ENCODE results near the gene SLC9A3. TPM values are rescaled to one million over a fixed set of nuclear protein-coding genes. Genes with fewer than 3 reads are reported as not detected.
A peak's percentile ranks its signal among the peaks of the same experiment; 100 is the strongest.

Gene SLC9A3
- total and polyA plus RNA-seq, 2 donors, result 2.1 to 2.8 TPM

- no peak overlapping the region for H3K27ac ChIP-seq (ENCODE audit: low read depth)
- 89% methylated on average over 28 of the region's 28 CpGs for WGBS
- H3K4me1 ChIP-seq (ENCODE audit: insufficient read depth), result no peaks in the 10 kb centered on the region
- no peak overlapping the region for H3K4me3 ChIP-seq (ENCODE audit: low read depth, low read length)
- DNase-seq (ENCODE audit: extremely low spot score), result no peak
- peaks cover 3% of the 10 kb centered on the region for H3K36me3 ChIP-seq (ENCODE audit: insufficient read depth)
Measured at GRCh38 chr5:456351-457194, 67.7 kb downstream of the SLC9A3 start.

DNA sequence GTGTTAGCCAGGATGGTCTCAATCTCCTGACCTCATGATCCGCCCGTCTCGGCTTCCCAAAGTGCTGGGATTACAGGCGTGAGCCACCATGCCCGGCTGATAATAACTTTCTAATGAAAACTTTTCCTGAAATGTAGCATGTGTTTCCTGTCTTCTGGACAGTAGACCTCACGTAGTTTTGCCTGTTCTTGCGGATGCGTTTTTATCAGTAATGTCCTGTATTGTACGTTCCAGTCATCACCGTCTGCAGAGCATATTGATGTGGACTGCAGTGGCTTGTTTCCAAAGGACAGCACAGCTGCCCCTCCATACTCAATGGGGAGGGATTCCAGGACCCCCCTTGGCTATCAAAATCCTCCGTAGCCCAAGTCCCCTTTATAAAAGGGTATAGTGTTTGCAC, 68.4 kb downstream of the SLC9A3 start:
- no peak overlapping the region for H3K27ac ChIP-seq (ENCODE audit: low read depth)
- WGBS, result 81% methylated on average over 11 of the region's 11 CpGs
- H3K4me1 ChIP-seq (ENCODE audit: insufficient read depth), result no peaks in the 10 kb centered on the region
- peaks cover 3% of the 10 kb centered on the region for H3K36me3 ChIP-seq (ENCODE audit: insufficient read depth)
- DNase-seq (ENCODE audit: extremely low spot score), result no peak
- H3K4me3 ChIP-seq (ENCODE audit: low read depth, low read length), result no peak overlapping the region

DNA sequence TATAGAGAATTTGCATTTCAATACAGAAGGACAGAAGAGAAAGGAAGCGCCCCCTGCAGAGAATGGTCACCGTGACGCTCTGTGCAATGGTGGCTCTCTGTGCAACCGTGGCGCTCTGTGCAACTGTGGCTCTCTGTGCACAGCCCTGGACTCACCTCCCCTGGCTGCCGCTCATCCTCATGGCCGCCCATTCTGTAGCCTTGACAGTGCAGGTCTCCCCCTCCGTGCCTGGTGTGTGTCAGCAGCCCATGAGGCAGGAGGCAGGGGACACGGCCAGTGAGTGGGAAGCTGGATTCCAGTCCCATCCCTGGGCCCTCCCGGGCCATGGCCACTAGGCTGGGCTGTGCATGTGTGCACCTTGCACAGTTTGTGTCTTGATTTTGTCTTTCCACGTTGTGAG, 69.3 kb downstream of the SLC9A3 start:
- Histone ChIP-seq H3K4me3 (ENCODE audit: low read depth, low read length) (no peak overlapping the region), H3K4me1 (ENCODE audit: insufficient read depth) (no peaks in the 10 kb centered on the region), H3K27ac (ENCODE audit: low read depth) (no peak overlapping the region), H3K36me3 (ENCODE audit: insufficient read depth) (peaks cover 3% of the 10 kb centered on the region)
- DNase-seq (ENCODE audit: extremely low spot score), result no peak
- WGBS, result 86% methylated on average over 11 of the region's 11 CpGs

DNA sequence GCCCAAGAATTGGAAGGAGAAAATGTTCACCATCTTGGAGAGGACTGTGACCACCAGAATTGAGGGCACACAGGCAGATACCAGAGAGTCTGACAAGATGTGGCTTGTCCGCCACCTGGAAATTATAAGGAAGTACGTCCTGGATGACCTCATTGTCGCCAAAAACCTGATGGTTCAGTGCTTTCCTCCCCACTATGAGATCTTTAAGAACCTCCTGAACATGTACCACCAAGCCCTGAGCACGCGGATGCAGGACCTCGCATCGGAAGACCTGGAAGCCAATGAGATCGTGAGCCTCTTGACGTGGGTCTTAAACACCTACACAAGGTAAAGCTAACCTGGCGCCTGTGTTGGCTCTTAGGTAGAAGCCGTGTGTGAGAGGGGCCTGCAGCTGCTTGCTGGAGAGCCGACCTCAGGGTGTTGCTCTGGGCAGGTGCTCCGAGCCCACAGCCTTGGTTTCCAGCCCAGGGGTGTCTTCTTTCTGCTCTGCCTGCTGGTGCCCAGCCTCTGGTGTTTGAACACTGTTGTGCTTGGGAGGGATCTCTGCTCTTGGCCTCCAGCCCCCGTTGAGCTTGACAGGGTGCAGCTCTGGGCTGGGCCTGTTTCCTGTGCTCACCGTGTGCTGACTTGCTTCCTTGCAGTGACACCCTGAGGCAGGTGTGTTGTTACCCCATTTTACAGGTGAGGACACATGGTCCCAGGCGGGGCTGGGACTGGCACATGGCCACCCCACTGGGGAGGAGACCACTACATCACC, 70.3 kb downstream of the SLC9A3 start:
- Histone ChIP-seq H3K4me3 (ENCODE audit: low read depth, low read length) (no peak overlapping the region), H3K36me3 (ENCODE audit: insufficient read depth) (peaks cover 2% of the 10 kb centered on the region), H3K4me1 (ENCODE audit: insufficient read depth) (no peaks in the 10 kb centered on the region), H3K27ac (ENCODE audit: low read depth) (peak overlapping the region; percentile 44)
- WGBS, result 92% methylated on average over 16 of the region's 16 CpGs
- DNase-seq (ENCODE audit: extremely low spot score), result no peak

GRCh38 chr5:452978-453710, 71.1 kb downstream of the SLC9A3 start:
- H3K36me3 ChIP-seq (ENCODE audit: insufficient read depth), result peaks cover 2% of the 10 kb centered on the region
- H3K4me1 ChIP-seq (ENCODE audit: insufficient read depth), result no peaks in the 10 kb centered on the region
- no peak overlapping the region for H3K4me3 ChIP-seq (ENCODE audit: low read depth, low read length)
- DNase-seq (ENCODE audit: extremely low spot score), result no peak
- H3K27ac ChIP-seq (ENCODE audit: low read depth), result no peak overlapping the region
- 96% methylated on average over 17 of the region's 17 CpGs for WGBS

DNA sequence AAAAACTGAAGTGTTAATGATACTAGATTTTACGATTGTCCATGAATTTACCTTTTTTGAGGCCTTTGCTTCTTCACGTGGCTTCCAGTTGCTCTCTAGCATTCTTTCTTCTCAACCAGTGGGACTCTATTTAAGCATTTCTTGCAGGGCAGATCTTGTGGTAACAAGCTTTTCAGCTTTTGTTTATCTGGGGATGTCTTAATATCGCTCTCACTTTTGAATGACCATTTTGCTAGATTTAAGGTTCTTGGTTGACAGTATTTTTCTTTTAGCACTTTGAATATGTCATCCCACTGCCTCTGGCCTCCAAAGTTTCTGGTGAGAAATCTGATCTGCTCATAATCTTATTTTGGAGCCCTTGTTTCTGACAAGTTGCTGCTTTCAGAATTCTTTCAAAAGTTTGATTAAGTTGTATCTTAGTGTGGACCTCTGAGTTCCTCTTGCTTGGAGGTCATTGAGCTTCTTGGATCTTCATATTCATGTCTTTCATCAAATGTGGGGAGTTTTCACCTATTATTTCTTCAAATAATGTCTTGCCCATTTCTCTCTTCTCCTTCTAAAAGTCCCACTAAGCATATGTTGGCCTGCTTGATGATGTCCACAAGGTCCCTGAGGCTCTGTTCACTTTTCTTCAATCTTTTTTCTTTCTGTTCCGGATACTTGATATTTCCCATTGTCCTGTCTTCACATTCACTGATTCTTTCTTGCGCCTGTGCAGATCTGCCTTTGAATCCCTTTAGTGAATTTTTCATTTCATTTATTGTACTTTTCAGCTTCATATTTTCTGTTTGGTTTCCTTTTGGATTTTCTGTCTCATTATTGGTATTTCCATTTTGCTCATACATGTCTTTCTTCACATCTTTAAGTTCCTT, 72.4 kb downstream of the SLC9A3 start:
- no peaks in the 10 kb centered on the region for H3K4me1 ChIP-seq (ENCODE audit: insufficient read depth)
- WGBS, result 79% methylated on average over 5 of the region's 5 CpGs
- no peak overlapping the region for H3K27ac ChIP-seq (ENCODE audit: low read depth)
- DNase-seq (ENCODE audit: extremely low spot score), result no peak
- H3K4me3 ChIP-seq (ENCODE audit: low read depth, low read length), result no peak overlapping the region
- peaks cover 2% of the 10 kb centered on the region for H3K36me3 ChIP-seq (ENCODE audit: insufficient read depth)

- no peaks in the 10 kb centered on the region for H3K4me1 ChIP-seq (ENCODE audit: insufficient read depth)
- no peak overlapping the region for H3K4me3 ChIP-seq (ENCODE audit: low read depth, low read length)
- no peak for DNase-seq (ENCODE audit: extremely low spot score)
- no peak overlapping the region for H3K27ac ChIP-seq (ENCODE audit: low read depth)
- WGBS, result 92% methylated on average over 5 of the region's 5 CpGs
- peaks cover 2% of the 10 kb centered on the region for H3K36me3 ChIP-seq (ENCODE audit: insufficient read depth)
Measured at GRCh38 chr5:449151-449550, 75.1 kb downstream of the SLC9A3 start.

GRCh38 chr5:448766-449090, 75.5 kb downstream of the SLC9A3 start:
- Histone ChIP-seq H3K4me3 (ENCODE audit: low read depth, low read length) (no peak overlapping the region), H3K36me3 (ENCODE audit: insufficient read depth) (peaks cover 2% of the 10 kb centered on the region), H3K4me1 (ENCODE audit: insufficient read depth) (no peaks in the 10 kb centered on the region), H3K27ac (ENCODE audit: low read depth) (no peak overlapping the region)
- DNase-seq (ENCODE audit: extremely low spot score), result no peak
- 87% methylated on average over 12 of the region's 12 CpGs for WGBS

DNA sequence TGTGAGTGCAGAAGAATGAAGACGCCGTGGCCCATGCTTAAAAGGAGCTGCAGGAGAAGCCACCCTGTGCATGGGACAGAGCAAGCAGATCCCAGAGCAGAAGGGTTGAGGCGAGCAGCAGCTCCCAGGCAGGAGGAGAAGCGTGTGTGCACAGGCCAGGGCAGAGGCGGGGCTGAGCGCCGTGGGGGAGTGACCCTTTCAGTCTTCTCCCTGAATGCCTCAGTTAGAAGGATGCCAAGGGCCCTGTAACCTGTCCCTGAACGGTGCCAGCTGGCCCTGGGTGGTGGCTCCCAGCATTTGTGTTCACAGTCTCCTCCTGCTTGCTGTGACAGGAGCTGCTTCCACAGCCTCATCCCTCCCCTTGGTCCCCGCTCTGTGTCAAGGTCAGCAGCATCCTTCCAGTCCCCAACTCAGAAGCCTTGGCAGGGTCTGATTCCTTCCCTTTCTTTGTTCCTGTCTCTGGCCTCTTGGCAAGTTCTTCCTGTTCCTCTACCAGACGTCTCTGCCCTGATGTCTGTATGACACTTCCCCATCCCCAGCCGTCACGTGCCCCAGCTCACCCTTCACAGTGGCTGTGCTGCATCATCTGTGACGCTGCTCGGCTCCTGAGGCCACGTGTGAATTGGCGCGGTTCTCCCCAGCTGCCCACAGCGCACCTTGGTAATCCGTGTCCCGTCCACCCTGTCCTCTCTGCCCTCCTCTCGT, 76.0 kb downstream of the SLC9A3 start:
- 82% methylated on average over 21 of the region's 21 CpGs for WGBS
- peaks cover 2% of the 10 kb centered on the region for H3K36me3 ChIP-seq (ENCODE audit: insufficient read depth)
- no peak for DNase-seq (ENCODE audit: extremely low spot score)
- H3K4me1 ChIP-seq (ENCODE audit: insufficient read depth), result no peaks in the 10 kb centered on the region
- no peak overlapping the region for H3K27ac ChIP-seq (ENCODE audit: low read depth)
- H3K4me3 ChIP-seq (ENCODE audit: low read depth, low read length), result no peak overlapping the region

DNA sequence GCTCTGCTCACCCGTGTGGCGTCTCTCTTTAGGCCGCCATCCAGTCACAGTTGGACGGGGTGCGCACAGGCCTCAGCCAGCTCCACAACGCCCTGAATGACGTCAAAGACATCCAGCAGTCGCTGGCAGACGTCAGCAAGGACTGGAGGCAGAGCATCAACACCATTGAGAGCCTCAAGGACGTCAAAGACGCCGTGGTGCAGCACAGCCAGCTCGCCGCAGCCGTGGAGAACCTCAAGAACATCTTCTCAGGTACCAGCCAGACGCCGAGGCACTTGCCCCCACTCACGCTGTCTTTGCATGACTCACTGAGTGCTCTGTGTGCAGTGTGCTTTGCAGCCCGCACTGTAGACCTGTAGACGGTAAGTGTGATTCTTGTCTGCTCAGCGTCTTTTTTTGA, 76.7 kb downstream of the SLC9A3 start:
- WGBS, result 94% methylated on average over 21 of the region's 21 CpGs
- H3K4me3 ChIP-seq (ENCODE audit: low read depth, low read length), result no peak overlapping the region
- no peak for DNase-seq (ENCODE audit: extremely low spot score)
- H3K36me3 ChIP-seq (ENCODE audit: insufficient read depth), result peaks cover 2% of the 10 kb centered on the region
- no peaks in the 10 kb centered on the region for H3K4me1 ChIP-seq (ENCODE audit: insufficient read depth)
- H3K27ac ChIP-seq (ENCODE audit: low read depth), result no peak overlapping the region

- DNase-seq (ENCODE audit: extremely low spot score), result no peak
- peaks cover 2% of the 10 kb centered on the region for H3K36me3 ChIP-seq (ENCODE audit: insufficient read depth)
- no peak overlapping the region for H3K4me3 ChIP-seq (ENCODE audit: low read depth, low read length)
- no peak overlapping the region for H3K27ac ChIP-seq (ENCODE audit: low read depth)
- 52% methylated on average over 7 of the region's 7 CpGs for WGBS
- H3K4me1 ChIP-seq (ENCODE audit: insufficient read depth), result peaks cover 2% of the 10 kb centered on the region
Measured at GRCh38 chr5:446883-447263, 77.4 kb downstream of the SLC9A3 start.

DNA sequence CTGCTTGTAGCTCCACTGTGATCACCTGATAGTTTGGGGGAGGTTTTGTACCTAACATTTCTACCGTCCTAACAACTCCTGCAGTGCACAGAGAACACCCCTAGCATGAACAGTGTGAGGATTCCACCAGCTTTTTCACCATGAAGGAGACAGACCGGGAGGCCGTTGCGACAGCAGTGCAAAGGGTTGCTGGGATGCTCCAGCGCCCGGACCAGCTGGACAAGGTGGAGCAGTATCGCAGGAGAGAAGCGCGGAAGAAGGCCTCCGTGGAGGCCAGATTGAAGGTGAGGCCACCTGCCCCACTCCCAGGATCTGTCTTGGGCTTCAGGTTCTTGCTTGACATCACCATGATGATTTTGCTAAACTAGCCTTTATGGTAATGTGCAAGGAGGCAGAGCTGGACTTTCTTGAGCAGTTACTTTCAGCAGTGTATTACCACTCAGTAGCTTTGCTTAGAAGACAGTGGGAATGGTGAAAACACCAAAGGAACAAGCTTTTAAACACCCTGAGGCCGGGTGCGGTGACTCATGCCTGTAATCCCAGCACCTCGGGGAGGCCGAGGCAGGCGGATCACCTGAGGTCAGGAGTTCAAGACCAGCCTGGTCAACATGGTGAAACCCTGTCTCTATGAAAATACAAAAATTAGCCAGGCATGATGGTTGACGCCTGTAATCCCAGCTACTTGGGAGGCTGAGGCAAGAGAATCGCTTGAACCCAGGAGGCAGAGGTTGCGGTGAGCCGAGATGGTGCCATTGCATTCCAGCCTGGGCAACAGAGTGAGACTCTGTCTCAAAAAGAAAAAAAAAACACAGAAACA, 78.0 kb downstream of the SLC9A3 start:
- peaks cover 2% of the 10 kb centered on the region for H3K36me3 ChIP-seq (ENCODE audit: insufficient read depth)
- peaks cover 2% of the 10 kb centered on the region for H3K4me1 ChIP-seq (ENCODE audit: insufficient read depth)
- WGBS, result 87% methylated on average over 19 of the region's 19 CpGs
- H3K27ac ChIP-seq (ENCODE audit: low read depth), result no peak overlapping the region
- no peak overlapping the region for H3K4me3 ChIP-seq (ENCODE audit: low read depth, low read length)
- DNase-seq (ENCODE audit: extremely low spot score), result no peak
